Fibroblast of the aortic adventitia (primary cell): Measurements from ENCODE around the gene FREM1. TPM values are rescaled to one million over a fixed set of nuclear protein-coding genes. Genes with fewer than 3 reads are reported as not detected.

ENCODE experiments used
- DNase-seq: peaks from one replicate; pipeline ENCODE4 v3.0.0-alpha.2; 2010; ENCODE audit warnings: low read depth
- H3K4me3 ChIP-seq: 2 replicates; pipeline ENCODE4 v1.5.1; 2011; ENCODE audit warnings: low read depth, mild to moderate bottlenecking, control low read depth, low read length, moderate library complexity
- total RNA-seq: library from RNA; depleted of rRNA; stranded (reverse); fragments of >200 nt; gene quantifications from 2 replicates; pipeline ENCODE4 v1.2.3, GENCODE V29; 2012; ENCODE audit warnings: low replicate concordance
- TF ChIP-seq, protein P1 (sequence below): IDR thresholded peaks from 2 replicates; pipeline ENCODE4 v1.5.1; 2011; ENCODE audit warnings: mild to moderate bottlenecking, low read length, control low read depth, inconsistent platforms; ENCODE audit not compliant: insufficient read depth

The FREM1 gene
- total RNA-seq, 1 donor, result 0.45 TPM

DNA sequence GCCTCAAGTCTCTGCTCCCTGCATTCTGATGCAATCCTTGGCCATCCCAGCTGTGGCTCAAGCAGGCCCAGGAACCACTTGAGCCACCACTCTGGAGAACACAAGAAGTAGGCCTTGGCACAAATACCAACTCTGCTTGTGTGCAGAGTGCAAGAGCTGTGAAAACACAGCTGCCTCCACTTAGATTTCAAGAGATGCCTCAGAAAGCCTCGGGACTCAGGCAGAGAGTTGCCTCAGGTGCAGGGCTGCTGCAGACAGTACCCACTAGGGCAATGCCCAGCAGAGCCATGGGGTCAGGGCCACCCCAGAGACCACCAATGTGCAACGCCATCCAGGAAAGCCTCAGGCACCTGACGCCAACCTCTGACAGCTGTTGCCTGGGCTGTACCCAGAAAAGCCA lies 82.4 kb downstream of the FREM1 start:
- no peak overlapping the region for H3K4me3 ChIP-seq
- no peak for DNase-seq
- TF ChIP-seq, protein P1, sequence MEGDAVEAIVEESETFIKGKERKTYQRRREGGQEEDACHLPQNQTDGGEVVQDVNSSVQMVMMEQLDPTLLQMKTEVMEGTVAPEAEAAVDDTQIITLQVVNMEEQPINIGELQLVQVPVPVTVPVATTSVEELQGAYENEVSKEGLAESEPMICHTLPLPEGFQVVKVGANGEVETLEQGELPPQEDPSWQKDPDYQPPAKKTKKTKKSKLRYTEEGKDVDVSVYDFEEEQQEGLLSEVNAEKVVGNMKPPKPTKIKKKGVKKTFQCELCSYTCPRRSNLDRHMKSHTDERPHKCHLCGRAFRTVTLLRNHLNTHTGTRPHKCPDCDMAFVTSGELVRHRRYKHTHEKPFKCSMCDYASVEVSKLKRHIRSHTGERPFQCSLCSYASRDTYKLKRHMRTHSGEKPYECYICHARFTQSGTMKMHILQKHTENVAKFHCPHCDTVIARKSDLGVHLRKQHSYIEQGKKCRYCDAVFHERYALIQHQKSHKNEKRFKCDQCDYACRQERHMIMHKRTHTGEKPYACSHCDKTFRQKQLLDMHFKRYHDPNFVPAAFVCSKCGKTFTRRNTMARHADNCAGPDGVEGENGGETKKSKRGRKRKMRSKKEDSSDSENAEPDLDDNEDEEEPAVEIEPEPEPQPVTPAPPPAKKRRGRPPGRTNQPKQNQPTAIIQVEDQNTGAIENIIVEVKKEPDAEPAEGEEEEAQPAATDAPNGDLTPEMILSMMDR, result no peak

DNA sequence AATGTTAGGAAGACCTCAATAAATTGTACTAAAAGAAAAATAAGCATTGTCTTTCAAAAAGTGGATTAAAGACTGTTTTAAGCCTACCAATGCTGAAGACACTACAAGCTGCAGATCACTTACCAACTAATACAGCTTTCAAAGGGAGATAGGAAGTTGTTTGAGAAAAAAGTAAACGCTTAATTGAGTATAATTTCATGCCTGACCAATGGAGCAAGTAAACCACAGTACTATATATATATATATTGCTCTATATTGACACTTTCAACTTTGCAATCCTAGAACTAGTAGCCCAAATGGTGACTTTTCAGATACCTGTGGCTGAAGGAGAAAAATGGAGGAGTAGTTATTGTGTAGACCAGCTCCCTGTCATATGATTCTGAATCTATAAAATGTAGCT lies 85.7 kb downstream of the FREM1 start:
- H3K4me3 ChIP-seq, result no peak overlapping the region
- DNase-seq, result no peak
- TF ChIP-seq, protein P1, result no peak

DNA sequence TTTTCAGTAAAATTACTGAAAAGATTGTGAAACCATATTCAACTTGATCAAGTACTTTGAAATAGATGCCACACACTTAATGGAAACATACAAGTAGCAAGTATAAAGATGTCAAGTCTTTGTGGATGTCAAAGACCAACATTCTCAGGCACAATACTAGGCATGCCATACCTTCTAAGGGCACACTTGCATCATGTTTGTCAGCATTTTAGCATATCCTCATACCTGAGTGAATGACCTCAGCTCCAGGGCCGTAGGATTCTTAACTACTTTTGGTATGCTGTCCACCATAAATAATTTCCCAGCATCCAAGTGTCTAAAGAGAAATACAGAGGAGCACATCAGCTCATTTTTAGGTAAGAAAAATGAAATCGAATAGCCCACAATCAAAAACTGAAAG lies 86.4 kb downstream of the FREM1 start:
- TF ChIP-seq, protein P1, result no peak
- DNase-seq, result no peak

DNA sequence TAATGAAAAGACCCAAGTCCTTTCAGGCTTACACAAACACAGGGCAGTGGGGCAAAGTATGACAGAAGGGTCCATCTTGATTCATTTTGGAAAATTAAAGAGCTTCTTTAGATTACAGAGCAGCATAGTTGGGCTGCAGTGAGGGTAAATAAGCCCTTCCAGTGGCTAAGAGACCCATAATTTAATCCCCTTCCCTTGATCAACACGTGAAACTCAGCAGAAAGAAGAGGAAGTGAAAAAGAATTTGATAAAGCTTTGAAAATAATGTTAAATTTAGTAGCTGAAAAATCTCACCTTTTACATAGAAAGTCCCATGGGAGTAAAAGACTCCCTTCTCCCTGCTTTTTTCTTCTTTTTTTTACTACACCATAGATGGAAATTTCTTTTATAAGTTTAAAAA lies 87.6 kb downstream of the FREM1 start:
- H3K4me3 ChIP-seq, result no peak overlapping the region
- no peak for DNase-seq
- TF ChIP-seq, protein P1, result no peak

More for the DNA sequence above, 86.4 kb downstream of the FREM1 start:
- H3K4me3 ChIP-seq, result no peak overlapping the region

DNA sequence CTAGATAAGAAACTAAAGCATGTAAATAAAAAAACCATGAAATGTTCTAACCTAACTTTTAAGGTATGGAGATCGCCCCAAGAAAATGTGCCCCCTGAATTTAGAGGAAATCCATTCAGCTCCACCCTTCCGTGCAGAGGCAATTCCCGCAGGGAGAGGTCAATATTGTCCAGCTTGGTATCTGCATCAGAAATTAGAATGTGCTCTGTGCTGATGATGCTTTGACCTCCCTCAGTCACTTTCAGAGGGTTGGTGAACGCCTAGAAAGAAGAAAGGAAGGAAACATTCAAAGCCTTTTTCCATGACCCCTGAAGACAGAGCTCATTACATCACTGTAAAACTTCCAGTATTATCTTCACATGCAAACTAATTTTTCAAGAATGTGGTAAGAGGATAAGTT lies 91.0 kb downstream of the FREM1 start:
- TF ChIP-seq, protein P1, result no peak
- H3K4me3 ChIP-seq, result no peak overlapping the region
- DNase-seq, result no peak

DNA sequence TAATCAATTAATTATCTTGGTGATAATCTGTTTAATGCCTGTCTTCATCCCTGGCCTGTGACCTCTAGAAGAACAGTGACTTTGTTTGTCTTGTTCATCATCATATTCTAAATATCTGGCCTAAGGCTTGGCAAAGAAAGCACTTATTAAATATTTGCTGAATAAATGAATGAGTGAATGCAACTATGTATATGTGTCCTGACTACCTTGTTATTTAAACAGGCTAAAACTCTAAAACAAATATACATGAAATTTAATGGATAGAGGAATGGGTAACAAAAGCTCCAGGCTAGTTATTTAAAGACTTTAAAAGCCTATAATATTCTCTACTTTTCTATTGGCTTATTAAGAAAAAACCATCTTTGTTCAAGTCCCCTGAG lies 96.0 kb downstream of the FREM1 start:
- TF ChIP-seq, protein P1, result no peak
- no peak for DNase-seq
- no peak overlapping the region for H3K4me3 ChIP-seq
